ENCODE data around the gene STIL.

STIL gene

DNA sequence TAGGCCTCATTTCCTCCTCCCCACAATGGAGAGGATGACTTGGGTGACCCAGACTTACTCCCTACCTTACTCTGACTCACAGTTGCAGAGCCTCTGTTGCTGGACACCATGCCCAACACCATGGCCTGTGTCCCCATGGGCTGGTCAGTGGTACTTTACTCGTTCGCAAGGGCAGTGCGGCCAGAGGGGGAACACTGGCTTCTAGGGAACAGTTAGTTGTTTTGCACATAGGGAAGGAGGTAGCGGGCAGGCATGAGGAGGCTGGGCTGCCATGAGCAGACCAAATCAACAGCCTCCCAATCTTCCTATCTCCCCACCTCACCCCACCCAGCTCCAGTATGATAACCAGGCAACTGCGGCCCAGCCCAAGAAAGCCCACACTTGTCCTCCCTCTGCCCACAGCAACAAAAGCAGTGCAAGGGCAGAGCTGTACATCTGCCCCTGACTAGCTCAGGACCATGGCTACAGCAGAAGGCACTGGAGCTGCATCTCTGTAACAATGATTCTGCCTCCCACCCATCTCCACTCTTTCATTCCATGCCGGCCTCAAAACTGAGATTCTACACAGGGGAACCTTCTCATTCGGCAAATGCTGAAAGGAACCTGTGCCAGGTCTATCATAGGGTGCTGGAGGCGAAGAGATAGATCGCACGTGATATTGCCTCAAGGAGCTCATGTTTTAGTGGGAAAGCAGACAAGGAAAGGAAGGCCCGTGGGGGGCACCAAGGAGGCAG is 100.5 kb downstream of the STIL start:
- H3K4me3 ChIP-seq (ENCODE audit: low read depth, low read length, poor library complexity, severe bottlenecking), result no peak overlapping the region
- H3K9me2 ChIP-seq (ENCODE audit: low read depth, low read length), result no peaks in the 10 kb centered on the region
- H3K4me1 ChIP-seq (ENCODE audit: insufficient read depth, low read length, severe bottlenecking), result no peaks in the 10 kb centered on the region
- H4K20me1 ChIP-seq (ENCODE audit: insufficient read depth, low read length), result no peaks in the 10 kb centered on the region
- no peaks in the 10 kb centered on the region for H3K27me3 ChIP-seq (ENCODE audit: insufficient read depth, low read length)
- no peak for TF ChIP-seq CTCF (IDR thresholded peaks at IDR 0.05; ENCODE audit: low read length)
- no peak for TF ChIP-seq EZH2 (IDR thresholded peaks at IDR 0.05; ENCODE audit: borderline replicate concordance, low read length)
- no peak overlapping the region for H3K9ac ChIP-seq (ENCODE audit: low read length)
- no peaks in the 10 kb centered on the region for H3K79me2 ChIP-seq (ENCODE audit: insufficient read depth, low read length)
- H3K36me3 ChIP-seq (ENCODE audit: insufficient read depth, low read length), result no peaks in the 10 kb centered on the region
- no peak overlapping the region for H3K27ac ChIP-seq (ENCODE audit: low read depth, low read length, poor library complexity, severe bottlenecking)
- H3K9me3 ChIP-seq (ENCODE audit: low read length), result no peaks in the 10 kb centered on the region
- no peak overlapping the region for H2AFZ ChIP-seq (ENCODE audit: low read length)
- H3K4me2 ChIP-seq (ENCODE audit: low read length), result no peak overlapping the region
- H3F3A ChIP-seq (ENCODE audit: insufficient read depth, low read length), result no peaks in the 10 kb centered on the region

GRCh38 chr1:47212636-47213229 is 101.2 kb downstream of the STIL start:
- Histone ChIP-seq H4K20me1 (ENCODE audit: insufficient read depth, low read length) (no peaks in the 10 kb centered on the region), H3K9me3 (ENCODE audit: low read length) (no peaks in the 10 kb centered on the region), H3K9ac (ENCODE audit: low read length) (no peak overlapping the region), H3K4me2 (ENCODE audit: low read length) (no peak overlapping the region), H3K79me2 (ENCODE audit: insufficient read depth, low read length) (no peaks in the 10 kb centered on the region), H3K27me3 (ENCODE audit: insufficient read depth, low read length) (no peaks in the 10 kb centered on the region), H3K4me3 (ENCODE audit: low read depth, low read length, poor library complexity, severe bottlenecking) (no peak overlapping the region), H3K36me3 (ENCODE audit: insufficient read depth, low read length) (no peaks in the 10 kb centered on the region), H3K9me2 (ENCODE audit: low read depth, low read length) (no peaks in the 10 kb centered on the region), H3K4me1 (ENCODE audit: insufficient read depth, low read length, severe bottlenecking) (no peaks in the 10 kb centered on the region), H2AFZ (ENCODE audit: low read length) (no peak overlapping the region), H3K27ac (ENCODE audit: low read depth, low read length, poor library complexity, severe bottlenecking) (no peak overlapping the region), H3F3A (ENCODE audit: insufficient read depth, low read length) (no peaks in the 10 kb centered on the region)
- TF ChIP-seq CTCF (IDR thresholded peaks at IDR 0.05; ENCODE audit: low read length) (no peak), EZH2 (IDR thresholded peaks at IDR 0.05; ENCODE audit: borderline replicate concordance, low read length) (no peak)

GRCh38 chr1:47211796-47212269 is 102.1 kb downstream of the STIL start:
- Histone ChIP-seq H3K9me3 (ENCODE audit: low read length) (no peaks in the 10 kb centered on the region), H3K9ac (ENCODE audit: low read length) (no peak overlapping the region), H4K20me1 (ENCODE audit: insufficient read depth, low read length) (no peaks in the 10 kb centered on the region), H3K4me1 (ENCODE audit: insufficient read depth, low read length, severe bottlenecking) (no peaks in the 10 kb centered on the region), H3K4me3 (ENCODE audit: low read depth, low read length, poor library complexity, severe bottlenecking) (no peak overlapping the region), H3K27ac (ENCODE audit: low read depth, low read length, poor library complexity, severe bottlenecking) (no peak overlapping the region), H3K79me2 (ENCODE audit: insufficient read depth, low read length) (no peaks in the 10 kb centered on the region), H3K27me3 (ENCODE audit: insufficient read depth, low read length) (no peaks in the 10 kb centered on the region), H3F3A (ENCODE audit: insufficient read depth, low read length) (no peaks in the 10 kb centered on the region), H3K36me3 (ENCODE audit: insufficient read depth, low read length) (no peaks in the 10 kb centered on the region), H3K4me2 (ENCODE audit: low read length) (no peak overlapping the region), H2AFZ (ENCODE audit: low read length) (no peak overlapping the region), H3K9me2 (ENCODE audit: low read depth, low read length) (no peaks in the 10 kb centered on the region)
- TF ChIP-seq CTCF (IDR thresholded peaks at IDR 0.05; ENCODE audit: low read length) (no peak), EZH2 (IDR thresholded peaks at IDR 0.05; ENCODE audit: borderline replicate concordance, low read length) (no peak)

Measured in OCI-LY1 (cell line).